Heart left ventricle (tissue), 13 donors: ENCODE measurements around the gene LRRFIP1.

Source experiments
- POLR2A ChIP-seq, 2 donors: fragments of 450-650 bp; IDR thresholded peaks; one replicate each; pipeline ENCODE4 v1.6.1; 2017; ENCODE audit warnings: antibody characterized with exemption in 2 of 2, mild to moderate bottlenecking in 2 of 2, moderate library complexity in 2 of 2
- TF ChIP-seq, protein P1 (sequence below), 12 donors: fragments of 200-600 bp; sonication (generic) in 4 of 12; IDR thresholded peaks; one replicate each; pipeline versions ENCODE4 v1.5.0 to v1.8.0; 2018 to 2022; ENCODE audit warnings: antibody characterized with exemption in 12 of 12, mild to moderate bottlenecking in 5 of 12
- donor health status: ischemic (EF 13 %, LVEDD 7.1; RV severe dilation, severe dysfunction).
- donor health status: DM: no; HTN: yes; CAD: no.
- donor health status: DM: no; HTN: no; CAD: no.
- donor health status: ischemic (EF 25% LVEDD 6.9; RV normal size, moderate dysfunction).
- donor health status: ischemic (EF 25% LVEDD 5.7; RV mildly dilated, moderate dysfunction).
- donor health status: ischemic (EF 35%, LVEDD 5.7; RV mildly dilated, moderate dysfunction).
- donor health status: nonischemic (EF 11% LVEDD 7.7; RV severe dilation, severe dysfunction).
- donor health status: DM: yes; HTN: yes; CAD: no.
- donor health status: PGD.
- donor health status: ischemic (EF 29% LVEDD 5.4; RV normal size, mild dysfunction).
- donor health status: nonischemic (EF 23%, LVEDD 6.1; RV moderate dilation, normal function).

DNA sequence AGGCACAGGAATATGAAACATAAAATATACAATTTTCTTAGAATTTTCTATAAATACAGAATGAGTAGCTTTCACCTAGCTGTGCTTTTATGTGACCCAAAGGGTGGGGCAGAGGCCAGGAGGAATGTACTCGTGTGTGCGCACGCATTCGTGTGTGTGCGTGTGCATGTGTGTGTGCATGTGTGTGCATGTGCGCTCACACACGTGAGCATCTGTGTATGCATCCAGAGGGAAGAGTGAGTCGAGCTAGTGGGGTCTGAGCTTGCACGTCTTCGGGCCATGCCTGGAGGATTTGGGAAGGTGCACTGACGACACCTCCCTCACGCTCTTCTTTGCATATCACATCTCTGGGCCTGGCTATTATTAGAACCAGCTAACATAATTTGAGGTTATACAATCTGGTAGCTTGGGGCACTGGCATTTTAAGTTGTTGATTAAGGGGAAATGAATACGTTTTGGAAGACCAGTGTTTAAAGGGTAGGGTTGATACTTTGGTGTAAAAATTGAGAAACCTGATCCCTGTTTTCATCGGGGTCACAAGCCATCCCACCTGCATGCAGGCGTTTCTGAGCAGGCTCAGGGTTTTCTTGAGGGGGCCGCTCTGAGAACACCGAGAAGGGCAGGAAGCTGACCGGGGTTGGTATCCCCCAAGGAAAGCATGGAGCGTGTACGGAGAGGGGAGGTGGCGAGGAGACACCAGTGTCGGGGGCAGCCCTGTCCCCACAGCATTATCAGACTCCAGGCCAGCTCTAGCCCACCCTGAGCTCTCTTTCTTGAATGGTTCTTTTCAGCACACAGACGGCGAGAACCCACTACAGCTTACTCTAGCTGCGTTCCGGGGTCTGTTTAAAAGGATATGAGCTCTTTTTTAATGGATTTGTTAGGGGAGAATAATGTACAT, 85.3 kb downstream of the LRRFIP1 start:
- TF ChIP-seq, protein P1, sequence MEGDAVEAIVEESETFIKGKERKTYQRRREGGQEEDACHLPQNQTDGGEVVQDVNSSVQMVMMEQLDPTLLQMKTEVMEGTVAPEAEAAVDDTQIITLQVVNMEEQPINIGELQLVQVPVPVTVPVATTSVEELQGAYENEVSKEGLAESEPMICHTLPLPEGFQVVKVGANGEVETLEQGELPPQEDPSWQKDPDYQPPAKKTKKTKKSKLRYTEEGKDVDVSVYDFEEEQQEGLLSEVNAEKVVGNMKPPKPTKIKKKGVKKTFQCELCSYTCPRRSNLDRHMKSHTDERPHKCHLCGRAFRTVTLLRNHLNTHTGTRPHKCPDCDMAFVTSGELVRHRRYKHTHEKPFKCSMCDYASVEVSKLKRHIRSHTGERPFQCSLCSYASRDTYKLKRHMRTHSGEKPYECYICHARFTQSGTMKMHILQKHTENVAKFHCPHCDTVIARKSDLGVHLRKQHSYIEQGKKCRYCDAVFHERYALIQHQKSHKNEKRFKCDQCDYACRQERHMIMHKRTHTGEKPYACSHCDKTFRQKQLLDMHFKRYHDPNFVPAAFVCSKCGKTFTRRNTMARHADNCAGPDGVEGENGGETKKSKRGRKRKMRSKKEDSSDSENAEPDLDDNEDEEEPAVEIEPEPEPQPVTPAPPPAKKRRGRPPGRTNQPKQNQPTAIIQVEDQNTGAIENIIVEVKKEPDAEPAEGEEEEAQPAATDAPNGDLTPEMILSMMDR (IDR thresholded peaks at IDR 0.05): no peak
- TF ChIP-seq POLR2A (IDR thresholded peaks at IDR 0.05): no peak
